Spleen (tissue), 11 donors: ENCODE measurements around the gene JTB. TPM values are rescaled to one million over a fixed set of nuclear protein-coding genes. Genes with fewer than 3 reads are reported as not detected.

Source experiments
- DNase-seq: peaks from one replicate; pipeline ENCODE4 v3.0.0-alpha.2; 2020
- H3K27ac ChIP-seq, 8 donors: fragments of 200-600 bp; sonication (generic) in 7 of 8; 1 replicate in 4 of 8; 2 replicates in 4 of 8; pipeline versions ENCODE4 v1.5.0 to v1.8.0; 2016 to 2021; ENCODE audit warnings: inconsistent platforms in 4 of 8, mild to moderate bottlenecking in 4 of 8, moderate library complexity in 1 of 8
- H3K27me3 ChIP-seq, 7 donors: fragments of 200-600 bp; sonication (generic) in 6 of 7; replicated peaks in 1 of 7; 1 replicate in 4 of 7; 2 replicates in 3 of 7; pipeline versions ENCODE4 v1.5.0 to v1.8.0; 2016 to 2021; ENCODE audit warnings: inconsistent platforms in 3 of 7, mild to moderate bottlenecking in 1 of 7
- H3K36me3 ChIP-seq, 6 donors: fragments of 200-600 bp; sonication (generic) in 5 of 6; 1 replicate in 4 of 6; 2 replicates in 2 of 6; pipeline versions ENCODE4 v1.5.0 to v1.8.0; 2016 to 2021; ENCODE audit warnings: inconsistent platforms in 2 of 6
- H3K4me1 ChIP-seq, 6 donors: fragments of 200-600 bp; sonication (generic) in 5 of 6; 1 replicate in 3 of 6; 2 replicates in 3 of 6; pipeline versions ENCODE4 v1.5.0 to v1.8.0; 2016 to 2021; ENCODE audit warnings: inconsistent platforms in 3 of 6
- H3K4me3 ChIP-seq, 8 donors: fragments of 200-600 bp; sonication (generic) in 7 of 8; 1 replicate in 4 of 8; 2 replicates in 4 of 8; pipeline versions ENCODE4 v1.5.0 to v1.8.0; 2016 to 2021; ENCODE audit warnings: inconsistent platforms in 4 of 8, mild to moderate bottlenecking in 4 of 8, moderate library complexity in 2 of 8
- H3K9me3 ChIP-seq, 8 donors: fragments of 200-600 bp; sonication (generic) in 7 of 8; 1 replicate in 4 of 8; 2 replicates in 4 of 8; pipeline versions ENCODE4 v1.5.0 to v1.8.0; 2016 to 2021; ENCODE audit warnings: inconsistent platforms in 4 of 8
- POLR2A ChIP-seq, 3 donors: fragments of 450-650 bp; IDR thresholded peaks; one replicate each; pipeline ENCODE4 v1.5.1; 2017; ENCODE audit warnings: antibody characterized with exemption in 3 of 3, mild to moderate bottlenecking in 1 of 3
- POLR2AphosphoS5 ChIP-seq, 3 donors: sonication (generic); formaldehyde crosslinking; IDR thresholded peaks; one replicate each; pipeline ENCODE4 v1.5.1; 2017; ENCODE audit warnings: antibody characterized with exemption in 3 of 3
- WGBS, 5 donors: extraction: QIAGEN DNeasy Blood & Tissue Kit in 3 of 5; methylation state at CpG; one replicate each; pipeline versions ENCODE4 v1.1.5 to v1.1.7; 2013 to 2018; 5-methylcytosine and 5-hydroxymethylcytosine counted together
- intact Hi-C: fragments of 100-400 bp; cut with DNase I; formaldehyde crosslinking; loops from one replicate; pipeline ENCODE4 v1.15.0; 2023; ENCODE audit warnings: low total_unique reads
- polyA plus RNA-seq, 3 donors: library from polyadenylated mRNA; stranded (reverse); fragments of 200-250 nt; gene quantifications; one replicate each; pipeline ENCODE4 v1.2.1, GENCODE V29; 2013
- total RNA-seq, 7 donors: library from RNA; depleted of rRNA in 3 of 7; stranded (reverse); fragments of >200 nt in 3 of 7; fragmentation: NEBNext Ultra II Directional in 4 of 7; extraction: Animal tissue kit (Norgen Biotek cat#: 25700) in 4 of 7; gene quantifications; one replicate each; pipeline versions ENCODE4 v1.1.0 to v1.2.1, GENCODE V29; 2016 to 2021
- TF ChIP-seq, protein P1 (sequence below), 11 experiments: fragments of 200-600 bp in 7 of 11; fragments of 450-650 bp in 4 of 11; sonication (generic) in 4 of 11; IDR thresholded peaks in 8 of 11; conservative IDR thresholded peaks in 3 of 11; 1 replicate in 7 of 11; 2 replicates in 4 of 11; pipeline versions ENCODE4 v1.4.0 to v1.8.0; 2016 to 2021; ENCODE audit warnings: antibody characterized with exemption in 11 of 11, inconsistent platforms in 4 of 11, mild to moderate bottlenecking in 1 of 11
- donor health status: healthy with polysubstance abuse.
- donor health status: DM: no; HTN: no; CAD: no; lungs with moderate emphysema.
- donor health status: DM: no; HTN: no; CAD: no.
- donor health status: Bipolar disorder and iron deficiency.
- donor health status: healthy.
- donor health status: DM: no; HTN: no; CAD: no.
- donor health status: DM: yes; HTN: yes; CAD: no.

The JTB gene
- total and polyA plus RNA-seq, 10 donors, result 97.9 to 243 (median 194) TPM

DNA sequence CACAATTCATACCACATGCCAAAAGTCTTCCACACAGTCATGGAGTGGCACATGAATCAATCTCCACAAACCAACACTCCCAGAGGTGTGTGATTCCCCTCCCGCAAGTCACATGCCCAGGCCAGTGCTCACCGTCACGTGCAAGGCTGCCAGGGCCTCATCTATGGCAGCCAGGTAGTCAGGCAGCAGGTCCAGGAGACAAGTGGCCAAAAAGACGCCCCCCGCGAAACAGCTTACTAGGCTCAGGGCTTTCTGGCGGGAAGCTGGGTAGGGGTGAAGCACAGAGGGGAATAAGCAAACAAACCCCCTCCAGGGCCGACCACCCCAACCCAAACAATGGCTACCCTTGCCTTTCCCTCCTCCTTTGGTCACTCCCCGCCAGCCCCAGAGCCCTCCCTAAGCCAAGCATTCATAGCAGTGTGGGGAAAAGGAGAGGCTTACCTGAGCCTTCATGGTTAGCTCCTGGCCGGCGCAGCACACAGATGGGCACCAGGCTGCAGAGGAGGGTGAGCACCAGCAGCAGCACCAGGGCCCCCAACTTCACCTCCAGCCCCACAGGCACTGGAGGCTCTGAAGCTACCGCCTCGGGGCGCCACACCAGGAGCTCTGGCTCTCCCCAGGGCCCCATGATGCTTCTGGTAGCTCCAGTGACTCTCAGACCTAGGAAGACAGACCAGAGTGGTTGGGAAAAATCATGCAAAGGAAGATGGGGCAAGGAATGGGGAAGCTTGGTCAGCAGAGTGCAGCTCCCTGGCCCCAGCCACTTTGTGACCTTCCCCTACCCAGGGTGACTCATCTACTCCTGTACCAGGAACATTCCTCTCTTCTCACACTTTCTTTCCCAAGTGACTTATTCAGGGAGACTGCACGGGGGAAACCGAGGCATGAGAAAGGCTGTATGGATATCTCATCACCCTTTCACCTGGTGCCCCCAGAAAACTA, 15.1 kb downstream of the JTB start:
- Histone ChIP-seq H3K4me3 (peak overlapping the region; percentile 65 to 86 (median 76)), H3K27ac (peak overlapping the region; percentile 94 to 99 (median 97)), H3K4me1 (peaks cover 40 to 85% (median 73%) of the 10 kb centered on the region in 6 donors), H3K9me3 (no peaks in the 10 kb centered on the region), H3K27me3 (no peaks in the 10 kb centered on the region), H3K36me3 (peaks cover 0 to 32% (median 17%) of the 10 kb centered on the region in 6 donors)
- intact Hi-C loops, result no loop called here
- 49 to 64% (median 58%) methylated on average over 15 to 16 of the region's 16 CpGs for WGBS, 5 donors
- DNase-seq, result peak; percentile 83
- TF ChIP-seq, protein P1, sequence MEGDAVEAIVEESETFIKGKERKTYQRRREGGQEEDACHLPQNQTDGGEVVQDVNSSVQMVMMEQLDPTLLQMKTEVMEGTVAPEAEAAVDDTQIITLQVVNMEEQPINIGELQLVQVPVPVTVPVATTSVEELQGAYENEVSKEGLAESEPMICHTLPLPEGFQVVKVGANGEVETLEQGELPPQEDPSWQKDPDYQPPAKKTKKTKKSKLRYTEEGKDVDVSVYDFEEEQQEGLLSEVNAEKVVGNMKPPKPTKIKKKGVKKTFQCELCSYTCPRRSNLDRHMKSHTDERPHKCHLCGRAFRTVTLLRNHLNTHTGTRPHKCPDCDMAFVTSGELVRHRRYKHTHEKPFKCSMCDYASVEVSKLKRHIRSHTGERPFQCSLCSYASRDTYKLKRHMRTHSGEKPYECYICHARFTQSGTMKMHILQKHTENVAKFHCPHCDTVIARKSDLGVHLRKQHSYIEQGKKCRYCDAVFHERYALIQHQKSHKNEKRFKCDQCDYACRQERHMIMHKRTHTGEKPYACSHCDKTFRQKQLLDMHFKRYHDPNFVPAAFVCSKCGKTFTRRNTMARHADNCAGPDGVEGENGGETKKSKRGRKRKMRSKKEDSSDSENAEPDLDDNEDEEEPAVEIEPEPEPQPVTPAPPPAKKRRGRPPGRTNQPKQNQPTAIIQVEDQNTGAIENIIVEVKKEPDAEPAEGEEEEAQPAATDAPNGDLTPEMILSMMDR (IDR thresholded peaks at IDR 0.05 in 8 of 11, conservative IDR thresholded peaks at IDR 0.05 in 3 of 11), result no peak
- TF ChIP-seq POLR2A (IDR thresholded peaks at IDR 0.05) (no peak), POLR2AphosphoS5 (IDR thresholded peaks at IDR 0.05) (no peak)

DNA sequence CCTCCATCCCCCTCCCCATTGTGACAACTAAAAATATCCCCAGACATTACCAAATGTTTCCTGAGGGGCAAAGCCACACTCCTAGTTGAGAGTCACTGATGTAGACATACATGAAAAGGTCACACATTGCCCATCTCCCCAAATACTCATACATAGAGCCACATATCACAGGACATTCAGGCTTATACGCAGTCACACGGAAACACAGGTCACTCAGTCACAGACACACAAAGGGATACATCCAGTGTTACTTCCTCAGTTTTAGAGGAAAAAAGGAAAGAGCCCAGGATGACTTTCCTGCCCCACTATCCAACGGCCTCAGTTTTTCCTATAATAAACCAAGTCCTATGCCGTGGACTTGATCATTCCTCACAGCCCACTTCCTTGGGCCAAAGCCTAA, 16.1 kb downstream of the JTB start:
- H3K4me1 ChIP-seq, result peaks cover 47 to 88% (median 77%) of the 10 kb centered on the region in 6 donors
- no peaks in the 10 kb centered on the region for H3K9me3 ChIP-seq
- no peaks in the 10 kb centered on the region for H3K27me3 ChIP-seq
- intact Hi-C loops, result no loop called here
- H3K4me3 ChIP-seq, result peak overlapping the region in 4 of 8 donors; percentile 68 to 80 (median 73)
- WGBS, 5 donors, result 74 to 85% (median 75%) methylated on average over 4 of the region's 4 CpGs
- peaks cover 0 to 32% (median 17%) of the 10 kb centered on the region in 6 donors for H3K36me3 ChIP-seq
- H3K27ac ChIP-seq, result peak overlapping the region in 6 of 8 donors; percentile 97 to 99 (median 98)
- TF ChIP-seq POLR2A (IDR thresholded peaks at IDR 0.05), result no peak
- no peak for TF ChIP-seq POLR2AphosphoS5 (IDR thresholded peaks at IDR 0.05)
- TF ChIP-seq, protein P1 (IDR thresholded peaks at IDR 0.05 in 8 of 11, conservative IDR thresholded peaks at IDR 0.05 in 3 of 11), result no peak
- peak; percentile 28 for DNase-seq

DNA sequence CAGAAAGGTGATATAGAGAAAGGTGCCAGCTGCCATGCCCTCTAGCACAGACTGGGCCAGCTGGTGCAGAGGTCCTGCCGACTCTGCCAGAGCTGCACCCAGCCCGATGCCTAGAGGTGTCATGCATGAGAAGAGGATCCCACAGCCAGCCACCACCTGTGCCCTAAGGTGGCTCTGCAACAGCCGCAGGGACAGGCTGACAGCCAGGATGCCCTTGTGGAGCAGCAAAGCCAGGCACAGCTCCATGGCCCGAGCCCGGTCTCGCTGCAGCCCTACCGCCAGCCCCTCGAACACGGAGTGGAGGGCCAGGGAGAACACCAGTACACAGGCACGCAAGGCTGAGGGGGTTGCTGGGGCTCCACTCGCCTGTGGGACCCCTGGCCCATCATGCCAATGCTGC, 17.3 kb downstream of the JTB start:
- intact Hi-C loops, result no loop called here
- Histone ChIP-seq H3K36me3 (peaks cover 0 to 33% (median 17%) of the 10 kb centered on the region in 6 donors), H3K27ac (peak overlapping the region in 5 of 8 donors; percentile 97 to 99 (median 98)), H3K9me3 (no peaks in the 10 kb centered on the region), H3K27me3 (no peaks in the 10 kb centered on the region), H3K4me1 (peaks cover 46 to 88% (median 77%) of the 10 kb centered on the region in 6 donors), H3K4me3 (no peak overlapping the region)
- DNase-seq, result peak; percentile 83
- 95 to 99% (median 97%) methylated on average over 8 to 11 of the region's 11 CpGs for WGBS, 5 donors
- TF ChIP-seq POLR2A (IDR thresholded peaks at IDR 0.05) (no peak), POLR2AphosphoS5 (IDR thresholded peaks at IDR 0.05) (peak in 1 of 3 donors; percentile 16)

DNA sequence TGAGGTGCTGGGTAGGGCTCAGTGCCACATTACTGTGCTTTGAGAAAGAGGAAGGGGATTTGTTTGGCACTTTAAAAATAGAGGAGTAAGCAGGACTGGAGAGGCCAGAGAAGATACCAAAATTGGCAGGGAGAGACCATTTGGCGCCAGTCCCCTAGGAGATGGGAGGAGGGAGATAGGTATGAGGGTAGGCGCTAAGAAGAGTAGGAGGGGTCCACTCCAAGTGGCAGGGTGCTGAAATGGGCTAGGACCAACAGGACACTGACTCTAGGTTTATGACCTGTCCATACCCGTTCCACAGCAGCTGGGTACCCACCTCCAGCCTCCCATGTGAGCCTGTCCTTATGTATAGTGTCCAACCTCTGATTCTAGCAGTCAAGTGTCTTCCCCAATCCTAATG, 18.0 kb downstream of the JTB start:
- peaks cover 0 to 40% (median 21%) of the 10 kb centered on the region in 6 donors for H3K36me3 ChIP-seq
- 72 to 94% (median 89%) methylated on average over 3 of the region's 3 CpGs for WGBS, 5 donors
- H3K4me3 ChIP-seq, result peak overlapping the region in 2 of 8 donors; percentile 84 to 90
- no peaks in the 10 kb centered on the region for H3K27me3 ChIP-seq
- peaks cover 48 to 88% (median 77%) of the 10 kb centered on the region in 6 donors for H3K4me1 ChIP-seq
- peak; percentile 69 for DNase-seq
- intact Hi-C loops, result no loop called here
- no peaks in the 10 kb centered on the region for H3K9me3 ChIP-seq
- TF ChIP-seq POLR2AphosphoS5 (IDR thresholded peaks at IDR 0.05) (no peak), POLR2A (IDR thresholded peaks at IDR 0.05) (no peak)
- TF ChIP-seq, protein P1 (IDR thresholded peaks at IDR 0.05 in 8 of 11, conservative IDR thresholded peaks at IDR 0.05 in 3 of 11), result no peak
- peak overlapping the region in 6 of 8 donors; percentile 97 to 99 (median 98) for H3K27ac ChIP-seq
